Psoas muscle (tissue), 8 donors: Measurements from ENCODE around the gene MBNL2. TPM values are rescaled to one million over a fixed set of nuclear protein-coding genes. Genes with fewer than 3 reads are reported as not detected.
A peak's percentile ranks its signal among the peaks of the same experiment; 100 is the strongest.

Source experiments
- ATAC-seq, 4 donors: fragments of 200-7000 bp; cut with Tn5 transposase; one replicate each; pipeline ENCODE4 v1.9.1; 2020; ENCODE audit warnings: moderate library complexity in 3 of 4, mild to moderate bottlenecking in 2 of 4
- DNase-seq, 2 donors: peaks; one replicate each; pipeline ENCODE4 v3.0.0-alpha.2; 2020
- H3K27ac ChIP-seq: fragments of 200-600 bp; one replicate; pipeline ENCODE4 v1.8.0; 2022
- H3K27me3 ChIP-seq, 3 donors: fragments of 200-600 bp in 1 of 3; one replicate each; pipeline versions ENCODE4 v1.6.1 to v1.8.0; 2013 to 2022; ENCODE audit warnings: low read length in 2 of 3, mild to moderate bottlenecking in 2 of 3, moderate library complexity in 1 of 3; ENCODE audit not compliant: insufficient read depth in 3 of 3
- H3K36me3 ChIP-seq, 2 donors: fragments of 200-600 bp in 1 of 2; one replicate each; pipeline versions ENCODE4 v1.6.1 to v1.8.0; 2013 to 2022; ENCODE audit warnings: low read depth in 1 of 2, mild to moderate bottlenecking in 1 of 2, moderate library complexity in 1 of 2; ENCODE audit not compliant: insufficient read depth in 1 of 2
- H3K4me1 ChIP-seq: fragments of 200-600 bp; one replicate; pipeline ENCODE4 v1.8.0; 2022
- H3K4me3 ChIP-seq: fragments of 200-600 bp; one replicate; pipeline ENCODE4 v1.8.0; 2022; ENCODE audit warnings: mild to moderate bottlenecking
- H3K9me3 ChIP-seq: fragments of 200-600 bp; one replicate; pipeline ENCODE4 v1.8.0; 2022
- CTCF ChIP-seq: fragments of 200-600 bp; IDR thresholded peaks from one replicate; pipeline ENCODE4 v1.8.0; 2022; ENCODE audit warnings: antibody characterized with exemption
- WGBS, 3 donors: extraction: QIAGEN DNeasy Blood & Tissue Kit; methylation state at CpG; one replicate each; pipeline versions ENCODE4 v1.1.6 to v1.1.7; 2013; 5-methylcytosine and 5-hydroxymethylcytosine counted together
- intact Hi-C, 2 donors: fragments of 100-400 bp; cut with DNase I; formaldehyde crosslinking; loops; one replicate each; pipeline versions ENCODE4 v1.11.0 to v1.14.2; 2022
- polyA plus RNA-seq, 3 donors: library from polyadenylated mRNA; stranded (reverse); fragments of 200-250 nt; gene quantifications; one replicate each; pipeline ENCODE4 v1.2.3, GENCODE V29; 2013
- total RNA-seq, 4 donors: library from RNA; stranded (reverse); fragmentation: NEBNext Ultra II Directional in 2 of 4; extraction: Animal tissue kit (Norgen Biotek cat#: 25700) in 2 of 4; gene quantifications; one replicate each; pipeline versions ENCODE4 v1.2.1 to v1.2.4, GENCODE V29; 2021 to 2023
- donor health status: healthy with polysubstance abuse.
- donor health status: DM: no; HTN: no; CAD: no; lungs with moderate emphysema.
- donor health status: Bipolar disorder and iron deficiency.
- donor health status: healthy.
- donor health status: DM: yes; HTN: yes; CAD: no.
- donor health status: DM: no; HTN: no; CAD: no.
- donor health status: DM: no; HTN: no; CAD: no.
- donor health status: DM: yes; HTN: yes; CAD: no.

Gene MBNL2
- total and polyA plus RNA-seq, 7 donors = 13.3 to 93.1 (median 61.9) TPM

GRCh38 chr13:97359181-97360057, 137.3 kb downstream of the MBNL2 start:
- Histone ChIP-seq H3K4me1 (peaks cover 11% of the 10 kb centered on the region), H3K27ac (no peak overlapping the region), H3K9me3 (no peaks in the 10 kb centered on the region), H3K27me3 (no peaks in the 10 kb centered on the region), H3K4me3 (no peak overlapping the region), H3K36me3 (peaks cover 4 to 64% of the 10 kb centered on the region in 2 donors)
- peak; percentile 87 for TF ChIP-seq CTCF
- intact Hi-C loops = loop anchor here (2.0 to 5.0 kb wide), 3 partner anchors 249 to 337 kb away; no protein-coding TSS in a partner anchor
- DNase-seq (no peak), ATAC-seq (peak; percentile 80 to 95 (median 88))
- 35 to 43% (median 35%) methylated on average over 8 of the region's 8 CpGs for whole genome bisulfite sequencing, 3 donors

GRCh38 chr13:97360610-97361009, 138.5 kb downstream of the MBNL2 start:
- H3K4me3 ChIP-seq = no peak overlapping the region
- WGBS, 3 donors = 67 to 80% (median 70%) methylated on average over 4 of the region's 4 CpGs
- ATAC-seq (no peak), DNase-seq (no peak)
- no peaks in the 10 kb centered on the region for H3K27me3 ChIP-seq
- no peak for TF ChIP-seq CTCF
- H3K9me3 ChIP-seq = no peaks in the 10 kb centered on the region
- H3K27ac ChIP-seq = no peak overlapping the region
- intact Hi-C loops = loop anchor here (5.0 kb wide), 2 partner anchors 253 to 338 kb away; no protein-coding TSS in a partner anchor
- peaks cover under 1% of the 10 kb centered on the region for H3K4me1 ChIP-seq
- H3K36me3 ChIP-seq = peaks cover 4 to 72% of the 10 kb centered on the region in 2 donors

GRCh38 chr13:97364031-97364430, 141.9 kb downstream of the MBNL2 start:
- intact Hi-C loops = loop anchor here (5.0 kb wide), 2 partner anchors 257 to 342 kb away; no protein-coding TSS in a partner anchor
- no peaks in the 10 kb centered on the region for H3K27me3 ChIP-seq
- DNase-seq (no peak), ATAC-seq (no peak)
- no peak overlapping the region for H3K4me3 ChIP-seq
- H3K36me3 ChIP-seq = peaks cover 4 to 59% of the 10 kb centered on the region in 2 donors
- H3K27ac ChIP-seq = no peak overlapping the region
- no peaks in the 10 kb centered on the region for H3K9me3 ChIP-seq
- no peak for TF ChIP-seq CTCF
- 33 to 94% (median 88%) methylated on average over 1 of the region's 1 CpG for WGBS, 3 donors
- H3K4me1 ChIP-seq = peaks cover 4% of the 10 kb centered on the region

- WGBS, 3 donors = 80 to 89% (median 88%) methylated on average over 4 of the region's 4 CpGs
- Histone ChIP-seq H3K36me3 (peaks cover 4 to 59% of the 10 kb centered on the region in 2 donors), H3K4me1 (peaks cover 4% of the 10 kb centered on the region), H3K4me3 (no peak overlapping the region), H3K27ac (no peak overlapping the region), H3K9me3 (no peaks in the 10 kb centered on the region), H3K27me3 (no peaks in the 10 kb centered on the region)
- ATAC-seq (no peak), DNase-seq (no peak)
- intact Hi-C loops = loop anchor here (5.0 kb wide), 2 partner anchors 258 to 343 kb away; no protein-coding TSS in a partner anchor
- TF ChIP-seq CTCF = no peak
Measured at GRCh38 chr13:97364827-97365226, 142.7 kb downstream of the MBNL2 start.
